HCT116 (cell line): ENCODE data around the gene GALE. TPM values are rescaled to one million over a fixed set of nuclear protein-coding genes. Genes with fewer than 3 reads are reported as not detected.
"Not testable (repeated sequence)": the region's sequence is repeated elsewhere in the genome, so short reads cannot be mapped to it uniquely, and the experiment has no call there.

ENCODE experiments used
- ATAC-seq: fragments of 200-7000 bp; cut with Tn5 transposase; 2 replicates; pipeline ENCODE4 v1.9.1; 2020; ENCODE audit warnings: mild to moderate bottlenecking, moderate library complexity
- BruUV-seq: library from RNA; stranded (reverse); fragments of 400-500 nt; replicated peaks from 2 replicates; lab custom pipeline; 2021; lab: Mats Ljungman, UMichigan
- CTCF ChIA-PET: fragments of 300-600 bp; sonication (Branson Sonifier 250); formaldehyde crosslinking; loops from one replicate; lab custom pipeline; 2021; ENCODE audit warnings: antibody characterized with exemption; lab: Charles Lee
- POLR2A ChIA-PET: fragments of 300-600, 350-600 bp; sonication (Branson Sonifier 250); formaldehyde crosslinking; loops from one replicate; lab custom pipeline; 2021; ENCODE audit warnings: antibody characterized with exemption; lab: Charles Lee
- RAD21 ChIA-PET, 2 experiments: fragments of 300-600 bp; sonication (Branson Sonifier 250); formaldehyde crosslinking; loops; one replicate each; lab custom pipeline; 2023; ENCODE audit warnings: low total read pairs in 2 of 2; ENCODE audit not compliant: uncharacterized antibody in 2 of 2, unreplicated experiment in 2 of 2, low non-redundant PET in 1 of 2; lab: Charles Lee
- DNase-seq: peaks from one replicate; pipeline ENCODE4 v3.0.0-alpha.2; 2010; ENCODE audit warnings: low read depth, low spot score
- H2AFZ ChIP-seq: fragments of 200-600 bp; shearing (Covaris generic), sonication (generic); 2 replicates; pipeline ENCODE4 v1.6.1; 2017; ENCODE audit warnings: low read depth, mixed run types, mixed read lengths, antibody characterized with exemption, low read length; ENCODE audit not compliant: poor library complexity, severe bottlenecking
- H3K27ac ChIP-seq: 2 replicates; pipeline ENCODE4 v1.5.1; 2012; ENCODE audit warnings: low read depth, low read length
- H3K27me3 ChIP-seq: fragments of 200-600 bp; sonication (generic); 2 replicates; pipeline ENCODE4 v1.6.1; 2016; ENCODE audit warnings: mixed run types, low read length, mixed read lengths; ENCODE audit not compliant: insufficient read depth
- H3K36me3 ChIP-seq, 2 experiments: fragments of 200-500 bp in 1 of 2; fragments of 200-600 bp in 1 of 2; sonication (Bioruptor generic) in 1 of 2; sonication (generic) in 1 of 2; 2 replicates each; pipeline versions ENCODE4 v1.5.1 to v1.6.1; 2014 to 2016; ENCODE audit warnings: low read length in 2 of 2, inconsistent platforms in 1 of 2, mixed read lengths in 1 of 2, mixed run types in 1 of 2; ENCODE audit not compliant: insufficient read depth in 2 of 2, control insufficient read depth in 1 of 2
- H3K4me1 ChIP-seq, 2 experiments: fragments of 200-600 bp in 1 of 2; sonication (generic) in 1 of 2; 2 replicates each; pipeline versions ENCODE4 v1.5.1 to v1.6.1; 2012 to 2017; ENCODE audit warnings: low read length in 2 of 2, inconsistent platforms in 1 of 2, mild to moderate bottlenecking in 1 of 2, mixed read lengths in 1 of 2, mixed run types in 1 of 2, moderate library complexity in 1 of 2; ENCODE audit not compliant: insufficient read depth in 2 of 2, control insufficient read depth in 1 of 2
- H3K4me2 ChIP-seq: fragments of 200-600 bp; sonication (generic); 2 replicates; pipeline ENCODE4 v1.6.1; 2017; ENCODE audit warnings: mixed run types, low read length, mixed read lengths
- H3K4me3 ChIP-seq, 2 experiments: fragments of 200-600 bp in 1 of 2; sonication (generic) in 1 of 2; replicated peaks in 1 of 2; 2 replicates each; pipeline ENCODE4 v1.5.1; 2011 to 2016; ENCODE audit warnings: low read length in 2 of 2, control low read depth in 1 of 2, low read depth in 1 of 2, mild to moderate bottlenecking in 1 of 2, mixed read lengths in 1 of 2, mixed run types in 1 of 2
- H3K79me2 ChIP-seq: fragments of 200-600 bp; sonication (generic); 2 replicates; pipeline ENCODE4 v1.6.1; 2017; ENCODE audit warnings: mild to moderate bottlenecking, mixed run types, low read length, moderate library complexity, mixed read lengths; ENCODE audit not compliant: insufficient read depth
- H3K9ac ChIP-seq: fragments of 200-600 bp; sonication (generic); 2 replicates; pipeline ENCODE4 v1.6.1; 2016; ENCODE audit warnings: low read length, mixed read lengths
- H3K9me2 ChIP-seq: fragments of 200-600 bp; sonication (generic), shearing (Covaris generic); 2 replicates; pipeline ENCODE4 v1.6.1; 2017; ENCODE audit warnings: mixed run types, mild to moderate bottlenecking, moderate library complexity; ENCODE audit not compliant: insufficient read depth
- H3K9me3 ChIP-seq, 2 experiments: fragments of 200-500 bp in 1 of 2; fragments of 200-600 bp in 1 of 2; sonication (Bioruptor generic) in 1 of 2; sonication (generic) in 1 of 2; 2 replicates each; pipeline ENCODE4 v1.6.1; 2014 to 2017; ENCODE audit warnings: low read length in 2 of 2, mixed read lengths in 2 of 2, inconsistent platforms in 1 of 2, low read depth in 1 of 2, mild to moderate bottlenecking in 1 of 2, mixed run types in 1 of 2, moderate library complexity in 1 of 2; ENCODE audit not compliant: control insufficient read depth in 1 of 2, insufficient read depth in 1 of 2
- H4K20me1 ChIP-seq: fragments of 200-600 bp; sonication (generic), shearing (Covaris generic); 2 replicates; pipeline ENCODE4 v1.6.1; 2017; ENCODE audit warnings: mixed run types, mild to moderate bottlenecking, moderate library complexity; ENCODE audit not compliant: insufficient read depth
- EGR1 ChIP-seq: IDR thresholded peaks from 2 replicates; pipeline ENCODE4 v1.6.1; 2012; ENCODE audit warnings: low read depth
- EZH2 ChIP-seq: fragments of 200-600 bp; sonication (generic); IDR thresholded peaks from 2 replicates; pipeline ENCODE4 v1.6.1; 2017; ENCODE audit warnings: antibody characterized with exemption, mixed run types
- JUND ChIP-seq: IDR thresholded peaks from 2 replicates; pipeline ENCODE4 v1.6.1; 2012
- MAX ChIP-seq: IDR thresholded peaks from 2 replicates; pipeline ENCODE4 v1.6.1; 2012
- POLR2AphosphoS5 ChIP-seq: IDR thresholded peaks from 2 replicates; pipeline ENCODE4 v1.6.1; 2011; ENCODE audit warnings: mild to moderate bottlenecking, low read depth, low read length, moderate library complexity
- SP1 ChIP-seq: IDR thresholded peaks from 2 replicates; pipeline ENCODE4 v1.6.1; 2012; ENCODE audit warnings: low read depth
- SRF ChIP-seq: IDR thresholded peaks from 2 replicates; pipeline ENCODE4 v1.6.1; 2012; ENCODE audit warnings: low read depth
- ZBTB33 ChIP-seq: IDR thresholded peaks from 2 replicates; pipeline ENCODE4 v1.6.1; 2011; ENCODE audit warnings: mild to moderate bottlenecking, low read length, moderate library complexity; ENCODE audit not compliant: insufficient replicate concordance; ENCODE audit errors: extremely low read depth
- intact Hi-C: fragments of 100-400 bp; cut with micrococcal nuclease; formaldehyde crosslinking; loops from 2 replicates; pipeline ENCODE4 v1.10.0; 2022
- total RNA-seq: library from RNA; stranded (reverse); gene quantifications from one replicate; pipeline ENCODE4 v1.2.1, GENCODE V29; 2021; ENCODE audit not compliant: unreplicated experiment

Gene GALE
- total RNA-seq, 1 experiment from 2014 or later = 114 TPM

- Histone ChIP-seq H3K4me1 (peaks cover 10 to 17% of the 10 kb centered on the region in 2 experiments), H3K36me3 (0 out of 4 replicates have a peak, but pooled peaks cover 0 to 2% of the 10 kb centered on the region in 2 experiments), H3K4me2 (no peak overlapping the region), H4K20me1 (no peaks in the 10 kb centered on the region), H3K4me3 (no peak overlapping the region), H3K79me2 (peaks cover 10% of the 10 kb centered on the region; the same call in 1 of the 2 replicates), H3K9me3 (no peaks in the 10 kb centered on the region), H3K27ac (no peak overlapping the region), H3K27me3 (no peaks in the 10 kb centered on the region), H3K9me2 (no peaks in the 10 kb centered on the region), H3K9ac (no peak overlapping the region), H2AFZ (no peak overlapping the region)
- no TSS peak for BruUV-seq
- DNase-seq (no peak), ATAC-seq (no peak)
- TF ChIP-seq JUND = no peak
- no peak for TF ChIP-seq POLR2AphosphoS5
- TF ChIP-seq SP1 = no peak
- TF ChIP-seq MAX = no peak
- no peak for TF ChIP-seq ZBTB33
- TF ChIP-seq SRF = no peak
- no peak for TF ChIP-seq EGR1
- TF ChIP-seq EZH2 = no peak
- intact Hi-C loops = no loop called here
- ChIA-PET CTCF (interaction anchor here (1.3 kb wide), 1 partner anchor 113 kb away, joined by 3 read pairs; no protein-coding TSS in a partner anchor), RAD21 (no interaction called here), POLR2A (no interaction called here)
These were observed 3.1 kb upstream of the GALE start for GRCh38 chr1:23803674-23804073.

DNA sequence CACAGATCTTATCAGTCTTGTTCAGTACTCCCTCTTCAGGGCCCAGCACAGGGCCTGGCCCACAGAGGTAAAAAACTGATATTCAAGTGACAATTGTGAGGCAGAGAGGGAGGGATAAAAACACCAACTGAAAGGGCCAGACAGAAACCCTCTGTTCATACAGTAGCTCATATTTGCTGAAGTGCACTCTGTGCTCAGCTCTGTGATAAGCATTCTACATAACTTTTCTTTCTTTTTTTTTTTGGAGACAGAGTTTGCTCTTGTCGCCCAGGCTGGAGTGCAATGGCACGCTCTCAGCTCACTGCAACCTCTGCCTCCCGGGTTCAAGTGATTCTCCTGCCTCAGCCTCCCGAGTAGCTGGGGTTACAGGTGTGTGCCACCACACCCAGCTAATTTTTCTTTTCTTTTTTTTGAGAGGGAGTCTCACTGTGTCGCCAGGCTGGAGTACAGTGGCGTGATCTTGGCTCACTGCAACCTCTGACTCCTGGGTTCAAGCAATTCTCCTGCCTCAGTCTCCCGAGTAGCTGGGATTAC lies 2.3 kb upstream of the GALE start:
- BruUV-seq, H3K9ac ChIP-seq, H3K9me2 ChIP-seq, H2AFZ ChIP-seq, H3K27me3 ChIP-seq, intact Hi-C loops, H3K9me3 ChIP-seq, H3K4me3 ChIP-seq, DNase-seq, H3K36me3 ChIP-seq, POLR2A ChIA-PET, H3K4me2 ChIP-seq, H4K20me1 ChIP-seq, H3K27ac ChIP-seq, ATAC-seq, RAD21 ChIA-PET: not testable (repeated sequence)
- peaks cover 10 to 24% of the 10 kb centered on the region in 2 experiments for H3K4me1 ChIP-seq
- H3K79me2 ChIP-seq = peaks cover 15% of the 10 kb centered on the region; the same call in 1 of the 2 replicates
- CTCF ChIA-PET = interaction anchor here (1.3 to 2.6 kb wide), 2 partner anchors 8 to 114 kb away, joined by 3 to 15 read pairs; no protein-coding TSS in a partner anchor
